HCT116 (cell line): Measurements from ENCODE around the gene PCSK2. TPM values are rescaled to one million over a fixed set of nuclear protein-coding genes. Genes with fewer than 3 reads are reported as not detected.

ENCODE experiments used
- ATAC-seq: fragments of 200-7000 bp; cut with Tn5 transposase; 2 replicates; pipeline ENCODE4 v1.9.1; 2020; ENCODE audit warnings: mild to moderate bottlenecking, moderate library complexity
- Bru-seq: library from RNA; stranded (reverse); fragments of 400-500 nt; gene quantifications from one replicate; lab custom pipeline; 2021; lab: Mats Ljungman, UMichigan
- BruChase-seq, 2 experiments: library from RNA; stranded (reverse); fragments of 400-500 nt; gene quantifications; one replicate each; lab custom pipeline; 2021; lab: Mats Ljungman, UMichigan
- BruUV-seq: library from RNA; stranded (reverse); fragments of 400-500 nt; replicated peaks from 2 replicates; lab custom pipeline; 2021; lab: Mats Ljungman, UMichigan
- CTCF ChIA-PET: fragments of 300-600 bp; sonication (Branson Sonifier 250); formaldehyde crosslinking; loops from one replicate; lab custom pipeline; 2021; ENCODE audit warnings: antibody characterized with exemption; lab: Charles Lee
- POLR2A ChIA-PET: fragments of 300-600, 350-600 bp; sonication (Branson Sonifier 250); formaldehyde crosslinking; loops from one replicate; lab custom pipeline; 2021; ENCODE audit warnings: antibody characterized with exemption; lab: Charles Lee
- RAD21 ChIA-PET, 2 experiments: fragments of 300-600 bp; sonication (Branson Sonifier 250); formaldehyde crosslinking; loops; one replicate each; lab custom pipeline; 2023; ENCODE audit warnings: low total read pairs in 2 of 2; ENCODE audit not compliant: uncharacterized antibody in 2 of 2, unreplicated experiment in 2 of 2, low non-redundant PET in 1 of 2; lab: Charles Lee
- DNase-seq: peaks from one replicate; pipeline ENCODE4 v3.0.0-alpha.2; 2010; ENCODE audit warnings: low read depth, low spot score
- H2AFZ ChIP-seq: fragments of 200-600 bp; shearing (Covaris generic), sonication (generic); 2 replicates; pipeline ENCODE4 v1.6.1; 2017; ENCODE audit warnings: low read depth, mixed run types, mixed read lengths, antibody characterized with exemption, low read length; ENCODE audit not compliant: poor library complexity, severe bottlenecking
- H3K27ac ChIP-seq: 2 replicates; pipeline ENCODE4 v1.5.1; 2012; ENCODE audit warnings: low read depth, low read length
- H3K27me3 ChIP-seq: fragments of 200-600 bp; sonication (generic); 2 replicates; pipeline ENCODE4 v1.6.1; 2016; ENCODE audit warnings: mixed run types, low read length, mixed read lengths; ENCODE audit not compliant: insufficient read depth
- H3K36me3 ChIP-seq, 2 experiments: fragments of 200-500 bp in 1 of 2; fragments of 200-600 bp in 1 of 2; sonication (Bioruptor generic) in 1 of 2; sonication (generic) in 1 of 2; 2 replicates each; pipeline versions ENCODE4 v1.5.1 to v1.6.1; 2014 to 2016; ENCODE audit warnings: low read length in 2 of 2, inconsistent platforms in 1 of 2, mixed read lengths in 1 of 2, mixed run types in 1 of 2; ENCODE audit not compliant: insufficient read depth in 2 of 2, control insufficient read depth in 1 of 2
- H3K4me1 ChIP-seq, 2 experiments: fragments of 200-600 bp in 1 of 2; sonication (generic) in 1 of 2; 2 replicates each; pipeline versions ENCODE4 v1.5.1 to v1.6.1; 2012 to 2017; ENCODE audit warnings: low read length in 2 of 2, inconsistent platforms in 1 of 2, mild to moderate bottlenecking in 1 of 2, mixed read lengths in 1 of 2, mixed run types in 1 of 2, moderate library complexity in 1 of 2; ENCODE audit not compliant: insufficient read depth in 2 of 2, control insufficient read depth in 1 of 2
- H3K4me2 ChIP-seq: fragments of 200-600 bp; sonication (generic); 2 replicates; pipeline ENCODE4 v1.6.1; 2017; ENCODE audit warnings: mixed run types, low read length, mixed read lengths
- H3K4me3 ChIP-seq, 2 experiments: fragments of 200-600 bp in 1 of 2; sonication (generic) in 1 of 2; replicated peaks in 1 of 2; 2 replicates each; pipeline ENCODE4 v1.5.1; 2011 to 2016; ENCODE audit warnings: low read length in 2 of 2, control low read depth in 1 of 2, low read depth in 1 of 2, mild to moderate bottlenecking in 1 of 2, mixed read lengths in 1 of 2, mixed run types in 1 of 2
- H3K79me2 ChIP-seq: fragments of 200-600 bp; sonication (generic); 2 replicates; pipeline ENCODE4 v1.6.1; 2017; ENCODE audit warnings: mild to moderate bottlenecking, mixed run types, low read length, moderate library complexity, mixed read lengths; ENCODE audit not compliant: insufficient read depth
- H3K9ac ChIP-seq: fragments of 200-600 bp; sonication (generic); 2 replicates; pipeline ENCODE4 v1.6.1; 2016; ENCODE audit warnings: low read length, mixed read lengths
- H3K9me2 ChIP-seq: fragments of 200-600 bp; sonication (generic), shearing (Covaris generic); 2 replicates; pipeline ENCODE4 v1.6.1; 2017; ENCODE audit warnings: mixed run types, mild to moderate bottlenecking, moderate library complexity; ENCODE audit not compliant: insufficient read depth
- H3K9me3 ChIP-seq, 2 experiments: fragments of 200-500 bp in 1 of 2; fragments of 200-600 bp in 1 of 2; sonication (Bioruptor generic) in 1 of 2; sonication (generic) in 1 of 2; 2 replicates each; pipeline ENCODE4 v1.6.1; 2014 to 2017; ENCODE audit warnings: low read length in 2 of 2, mixed read lengths in 2 of 2, inconsistent platforms in 1 of 2, low read depth in 1 of 2, mild to moderate bottlenecking in 1 of 2, mixed run types in 1 of 2, moderate library complexity in 1 of 2; ENCODE audit not compliant: control insufficient read depth in 1 of 2, insufficient read depth in 1 of 2
- H4K20me1 ChIP-seq: fragments of 200-600 bp; sonication (generic), shearing (Covaris generic); 2 replicates; pipeline ENCODE4 v1.6.1; 2017; ENCODE audit warnings: mixed run types, mild to moderate bottlenecking, moderate library complexity; ENCODE audit not compliant: insufficient read depth
- JUND ChIP-seq: IDR thresholded peaks from 2 replicates; pipeline ENCODE4 v1.6.1; 2012
- SIN3A ChIP-seq: IDR thresholded peaks from 2 replicates; pipeline ENCODE4 v1.6.1; 2012; ENCODE audit warnings: low read depth
- SP1 ChIP-seq: IDR thresholded peaks from 2 replicates; pipeline ENCODE4 v1.6.1; 2012; ENCODE audit warnings: low read depth
- SRF ChIP-seq: IDR thresholded peaks from 2 replicates; pipeline ENCODE4 v1.6.1; 2012; ENCODE audit warnings: low read depth
- ZFX ChIP-seq: fragments of 450-650 bp; IDR thresholded peaks from 2 replicates; pipeline ENCODE4 v1.6.1; 2017
- intact Hi-C: fragments of 100-400 bp; cut with micrococcal nuclease; formaldehyde crosslinking; loops from 2 replicates; pipeline ENCODE4 v1.10.0; 2022
- long read RNA-seq: library from polyadenylated mRNA; unstranded; transcript quantifications from one replicate; pipeline ENCODE4 v2.0.0, GENCODE V29; 2021; ENCODE audit not compliant: unreplicated experiment
- polyA plus RNA-seq: library from polyadenylated mRNA; unstranded; fragments of >200 nt; gene quantifications from 2 replicates; pipeline ENCODE4 v1.2.1, GENCODE V29; 2012; ENCODE audit warnings: missing spikeins
- total RNA-seq: library from RNA; stranded (reverse); gene quantifications from one replicate; pipeline ENCODE4 v1.2.1, GENCODE V29; 2021; ENCODE audit not compliant: unreplicated experiment
- TF ChIP-seq, protein P1 (sequence below): IDR thresholded peaks from 2 replicates; pipeline ENCODE4 v1.6.1; 2012

PCSK2 gene, protein sequence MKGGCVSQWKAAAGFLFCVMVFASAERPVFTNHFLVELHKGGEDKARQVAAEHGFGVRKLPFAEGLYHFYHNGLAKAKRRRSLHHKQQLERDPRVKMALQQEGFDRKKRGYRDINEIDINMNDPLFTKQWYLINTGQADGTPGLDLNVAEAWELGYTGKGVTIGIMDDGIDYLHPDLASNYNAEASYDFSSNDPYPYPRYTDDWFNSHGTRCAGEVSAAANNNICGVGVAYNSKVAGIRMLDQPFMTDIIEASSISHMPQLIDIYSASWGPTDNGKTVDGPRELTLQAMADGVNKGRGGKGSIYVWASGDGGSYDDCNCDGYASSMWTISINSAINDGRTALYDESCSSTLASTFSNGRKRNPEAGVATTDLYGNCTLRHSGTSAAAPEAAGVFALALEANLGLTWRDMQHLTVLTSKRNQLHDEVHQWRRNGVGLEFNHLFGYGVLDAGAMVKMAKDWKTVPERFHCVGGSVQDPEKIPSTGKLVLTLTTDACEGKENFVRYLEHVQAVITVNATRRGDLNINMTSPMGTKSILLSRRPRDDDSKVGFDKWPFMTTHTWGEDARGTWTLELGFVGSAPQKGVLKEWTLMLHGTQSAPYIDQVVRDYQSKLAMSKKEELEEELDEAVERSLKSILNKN
- total RNA-seq (not detected), Bru-seq, nascent RNA (not detected), BruChase-seq, experiment 1, labeled RNA remaining after a 6-hour chase (percentile 0 among the genes with signal in this experiment), BruChase-seq, experiment 2, labeled RNA remaining after a 2-hour chase (percentile 0 among the genes with signal in this experiment)
- polyA plus RNA-seq: not detected in 2 replicates
- long read RNA-seq: 0 reads

DNA sequence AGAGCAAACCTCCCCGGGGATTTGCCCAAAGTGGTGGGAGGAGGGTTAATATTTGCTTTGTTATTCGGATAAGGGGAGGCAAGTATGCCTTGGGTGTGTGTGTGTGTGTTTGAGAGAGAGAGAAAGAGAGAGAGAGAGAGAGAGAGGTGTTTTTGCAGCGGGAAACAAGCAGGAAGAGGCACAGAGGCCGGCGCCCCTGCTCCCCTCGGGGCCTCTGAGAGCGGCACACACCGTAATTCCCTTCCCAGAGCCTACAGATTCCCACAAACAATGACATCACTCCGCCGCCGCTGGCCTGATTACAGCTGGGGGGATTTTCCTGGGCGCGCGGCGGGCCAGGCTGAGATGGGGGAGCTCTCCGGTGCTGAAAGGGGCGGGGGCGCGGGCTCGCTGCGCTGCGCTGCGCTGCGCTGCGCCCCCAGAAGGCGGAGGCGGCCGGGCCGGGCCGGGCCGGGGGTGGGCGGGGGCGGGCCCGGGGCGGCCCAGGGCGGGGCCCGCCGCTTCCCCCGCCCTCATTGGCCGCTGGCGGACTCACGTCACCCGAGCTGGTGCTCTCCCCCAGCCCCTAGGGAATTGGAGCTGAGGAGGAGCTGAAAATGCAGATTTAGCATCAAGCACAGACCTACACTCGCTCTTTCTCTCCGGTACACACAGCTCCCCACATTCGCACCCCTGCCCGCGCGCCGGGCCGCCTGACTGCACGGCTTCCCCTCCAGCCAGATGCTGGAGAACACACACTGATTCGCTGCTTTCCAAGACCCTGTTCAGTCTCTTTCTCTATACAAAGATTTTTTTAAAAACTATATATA lies at the start of gene PCSK2:
TSS of gene PCSK2 (plus strand) at position 631 of the 809 bp plus-strand sequence. CDS start 266 bp downstream, outside the sequence.
- POLR2A ChIA-PET: no interaction called here
- no peaks in the 10 kb centered on the region for H3K4me1 ChIP-seq
- CTCF ChIA-PET: no interaction called here
- H3K27me3 ChIP-seq: peaks cover 15% of the 10 kb centered on the region; the same call in 1 of the 2 replicates
- no peaks in the 10 kb centered on the region for H3K36me3 ChIP-seq
- ATAC-seq (no peak), DNase-seq (no peak)
- no peak within 1 kb of the TSS for H3K4me3 ChIP-seq
- no TSS peak for BruUV-seq
- H3K9me3 ChIP-seq: no peaks in the 10 kb centered on the region
- H3K4me2 ChIP-seq: no peak within 1 kb of the TSS
- H3K9ac ChIP-seq: no peak within 1 kb of the TSS
- RAD21 ChIA-PET: no interaction called here
- H4K20me1 ChIP-seq: no peaks in the 10 kb centered on the region
- no peak within 1 kb of the TSS for H2AFZ ChIP-seq
- TF ChIP-seq JUND: no peak
- no peak for TF ChIP-seq SP1
- no peak for TF ChIP-seq SIN3A
- TF ChIP-seq, protein P1, sequence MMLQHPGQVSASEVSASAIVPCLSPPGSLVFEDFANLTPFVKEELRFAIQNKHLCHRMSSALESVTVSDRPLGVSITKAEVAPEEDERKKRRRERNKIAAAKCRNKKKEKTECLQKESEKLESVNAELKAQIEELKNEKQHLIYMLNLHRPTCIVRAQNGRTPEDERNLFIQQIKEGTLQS: no peak
- TF ChIP-seq SRF: no peak
- intact Hi-C loops: no loop called here
- H3K27ac ChIP-seq: no peak within 1 kb of the TSS
- no peaks in the 10 kb centered on the region for H3K9me2 ChIP-seq
- H3K79me2 ChIP-seq: no peaks in the 10 kb centered on the region

DNA sequence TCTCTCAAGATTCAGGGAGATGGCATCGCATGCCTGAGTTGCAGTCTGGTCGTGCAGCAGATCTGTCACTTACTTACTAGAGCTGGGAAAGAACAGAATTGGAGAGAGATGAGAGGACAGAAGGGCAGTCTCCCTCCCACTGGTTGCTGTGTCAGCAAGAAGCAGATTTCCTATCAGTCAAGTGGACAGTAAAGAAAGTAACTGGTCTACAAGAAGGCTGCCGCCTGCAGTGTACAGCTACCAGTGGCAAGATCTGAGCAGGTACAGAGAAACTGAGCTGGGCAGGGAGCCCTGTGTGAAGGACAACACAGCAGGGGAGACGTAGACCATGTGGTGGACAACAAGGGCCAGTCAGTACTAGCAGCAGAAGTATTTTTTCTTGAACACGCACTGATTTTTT lies 49.5 kb upstream of the PCSK2 start:
- ChIA-PET RAD21 (no interaction called here), CTCF (no interaction called here), POLR2A (no interaction called here)
- no peak for TF ChIP-seq SP1
- TF ChIP-seq SRF: no peak
- TF ChIP-seq ZFX: no peak
- Histone ChIP-seq H3K27me3 (peaks cover 8% of the 10 kb centered on the region; the same call in 1 of the 2 replicates), H3K9me2 (no peaks in the 10 kb centered on the region), H4K20me1 (no peaks in the 10 kb centered on the region), H3K27ac (no peak overlapping the region), H3K4me2 (no peak overlapping the region), H2AFZ (no peak overlapping the region), H3K79me2 (no peaks in the 10 kb centered on the region), H3K9me3 (no peaks in the 10 kb centered on the region), H3K4me3 (no peak overlapping the region), H3K9ac (no peak overlapping the region), H3K4me1 (no peaks in the 10 kb centered on the region), H3K36me3 (no peaks in the 10 kb centered on the region)
- intact Hi-C loops: no loop called here
- ATAC-seq: no peak
- no TSS peak for BruUV-seq
- DNase-seq: no peak
